ENCODE measurements around the gene ADAMTSL5. TPM values are rescaled to one million over a fixed set of nuclear protein-coding genes. Genes with fewer than 3 reads are reported as not detected.

ADAMTSL5 gene
- total and polyA plus RNA-seq, 2 of the 13 experiments (the other 11 are each of a cell fraction or from before 2014, with no cell fraction given), result 0.60 to 2.7 TPM

GRCh38 chr19:1490311-1491113 lies 22.3 kb downstream of the ADAMTSL5 start, which contains the start of gene PCSK4 (continued):
- TF ChIP-seq MAZ (IDR thresholded peaks at IDR 0.05; ENCODE audit: borderline replicate concordance, low read depth, low read length), result peak; percentile 72
- TF ChIP-seq MAZ (CRISPR knock-in tag; IDR thresholded peaks at IDR 0.05; ENCODE audit: low read depth), result peak; percentile 50; the same call in 1 of the 2 replicates
- TF ChIP-seq, protein P1, sequence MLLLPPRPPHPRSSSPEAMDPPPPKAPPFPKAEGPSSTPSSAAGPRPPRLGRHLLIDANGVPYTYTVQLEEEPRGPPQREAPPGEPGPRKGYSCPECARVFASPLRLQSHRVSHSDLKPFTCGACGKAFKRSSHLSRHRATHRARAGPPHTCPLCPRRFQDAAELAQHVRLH (CRISPR knock-in tag; IDR thresholded peaks at IDR 0.05; ENCODE audit: borderline replicate concordance, low read depth), result no peak
- TF ChIP-seq, protein P2, sequence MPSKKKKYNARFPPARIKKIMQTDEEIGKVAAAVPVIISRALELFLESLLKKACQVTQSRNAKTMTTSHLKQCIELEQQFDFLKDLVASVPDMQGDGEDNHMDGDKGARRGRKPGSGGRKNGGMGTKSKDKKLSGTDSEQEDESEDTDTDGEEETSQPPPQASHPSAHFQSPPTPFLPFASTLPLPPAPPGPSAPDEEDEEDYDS (CRISPR knock-in tag; IDR thresholded peaks at IDR 0.05), result peak; percentile 36; the same call in 1 of the 2 replicates
- peak; percentile 27; the same call in 1 of the 2 replicates for TF ChIP-seq IRF2 (CRISPR knock-in tag; IDR thresholded peaks at IDR 0.05)
- TF ChIP-seq ZNF136 (CRISPR knock-in tag; IDR thresholded peaks at IDR 0.05; ENCODE audit: low read depth), result no peak
- TF ChIP-seq PHF5A (CRISPR knock-in tag; IDR thresholded peaks at IDR 0.05; ENCODE audit: low read depth, unreplicated experiment), result no peak
- no peak for TF ChIP-seq PRPF4 (IDR thresholded peaks at IDR 0.05; ENCODE audit: low read depth, low read length, poor library complexity, severe bottlenecking)
- TF ChIP-seq FOXM1 (CRISPR knock-in tag; IDR thresholded peaks at IDR 0.05), result no peak
- no peak for TF ChIP-seq KDM1A (CRISPR knock-in tag; IDR thresholded peaks at IDR 0.05)
- TF ChIP-seq SIN3A (IDR thresholded peaks at IDR 0.05; ENCODE audit: borderline replicate concordance, low read depth, low read length), result peak; percentile 93; the same call in 1 of the 2 replicates
- no peak for TF ChIP-seq ZNF224 (CRISPR knock-in tag; IDR thresholded peaks at IDR 0.05)
- no peak for TF ChIP-seq ZNF12 (CRISPR knock-in tag; IDR thresholded peaks at IDR 0.05)
- TF ChIP-seq ZNF18 (CRISPR knock-in tag; IDR thresholded peaks at IDR 0.05; ENCODE audit: insufficient replicate concordance), result no peak
- TF ChIP-seq XRCC5 (optimal IDR thresholded peaks at IDR 0.05; ENCODE audit: low read length), result peak; percentile 56
- TF ChIP-seq ZSCAN31 (CRISPR knock-in tag; IDR thresholded peaks at IDR 0.05; ENCODE audit: low read depth), result no peak
- TF ChIP-seq TP53 (CRISPR knock-in tag; conservative IDR thresholded peaks at IDR 0.05), result no peak
- TF ChIP-seq FUBP1 (CRISPR knock-in tag; IDR thresholded peaks at IDR 0.05; ENCODE audit: borderline replicate concordance), result no peak
- TF ChIP-seq GPN1 (CRISPR knock-in tag; IDR thresholded peaks at IDR 0.05; ENCODE audit: borderline replicate concordance), result no peak
- TF ChIP-seq, protein P3, sequence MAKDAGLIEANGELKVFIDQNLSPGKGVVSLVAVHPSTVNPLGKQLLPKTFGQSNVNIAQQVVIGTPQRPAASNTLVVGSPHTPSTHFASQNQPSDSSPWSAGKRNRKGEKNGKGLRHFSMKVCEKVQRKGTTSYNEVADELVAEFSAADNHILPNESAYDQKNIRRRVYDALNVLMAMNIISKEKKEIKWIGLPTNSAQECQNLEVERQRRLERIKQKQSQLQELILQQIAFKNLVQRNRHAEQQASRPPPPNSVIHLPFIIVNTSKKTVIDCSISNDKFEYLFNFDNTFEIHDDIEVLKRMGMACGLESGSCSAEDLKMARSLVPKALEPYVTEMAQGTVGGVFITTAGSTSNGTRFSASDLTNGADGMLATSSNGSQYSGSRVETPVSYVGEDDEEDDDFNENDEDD (CRISPR knock-in tag; IDR thresholded peaks at IDR 0.05; ENCODE audit: borderline replicate concordance), result peak; percentile 67; the same call in 1 of the 2 replicates
- TF ChIP-seq DMAP1 (CRISPR knock-in tag; IDR thresholded peaks at IDR 0.05), result no peak
- no peak; the same call in 1 of the 2 replicates for TF ChIP-seq ELF3 (CRISPR knock-in tag; IDR thresholded peaks at IDR 0.05)
- TF ChIP-seq YY1 (IDR thresholded peaks at IDR 0.05; ENCODE audit: insufficient read depth, insufficient replicate concordance, low read depth, low read length), result peak; percentile 31
- no peak for TF ChIP-seq ZFP62 (CRISPR knock-in tag; IDR thresholded peaks at IDR 0.05)
- no peak for TF ChIP-seq ZNF17 (CRISPR knock-in tag; IDR thresholded peaks at IDR 0.05)
- no peak for TF ChIP-seq PAF1 (CRISPR knock-in tag; IDR thresholded peaks at IDR 0.05)

Data from HepG2 (cell line).